Measurements from ENCODE around the gene CRYM. TPM values are rescaled to one million over a fixed set of nuclear protein-coding genes. Genes with fewer than 3 reads are reported as not detected.

The CRYM gene
- total RNA-seq, 1 experiment from 2014 or later: not detected

DNA sequence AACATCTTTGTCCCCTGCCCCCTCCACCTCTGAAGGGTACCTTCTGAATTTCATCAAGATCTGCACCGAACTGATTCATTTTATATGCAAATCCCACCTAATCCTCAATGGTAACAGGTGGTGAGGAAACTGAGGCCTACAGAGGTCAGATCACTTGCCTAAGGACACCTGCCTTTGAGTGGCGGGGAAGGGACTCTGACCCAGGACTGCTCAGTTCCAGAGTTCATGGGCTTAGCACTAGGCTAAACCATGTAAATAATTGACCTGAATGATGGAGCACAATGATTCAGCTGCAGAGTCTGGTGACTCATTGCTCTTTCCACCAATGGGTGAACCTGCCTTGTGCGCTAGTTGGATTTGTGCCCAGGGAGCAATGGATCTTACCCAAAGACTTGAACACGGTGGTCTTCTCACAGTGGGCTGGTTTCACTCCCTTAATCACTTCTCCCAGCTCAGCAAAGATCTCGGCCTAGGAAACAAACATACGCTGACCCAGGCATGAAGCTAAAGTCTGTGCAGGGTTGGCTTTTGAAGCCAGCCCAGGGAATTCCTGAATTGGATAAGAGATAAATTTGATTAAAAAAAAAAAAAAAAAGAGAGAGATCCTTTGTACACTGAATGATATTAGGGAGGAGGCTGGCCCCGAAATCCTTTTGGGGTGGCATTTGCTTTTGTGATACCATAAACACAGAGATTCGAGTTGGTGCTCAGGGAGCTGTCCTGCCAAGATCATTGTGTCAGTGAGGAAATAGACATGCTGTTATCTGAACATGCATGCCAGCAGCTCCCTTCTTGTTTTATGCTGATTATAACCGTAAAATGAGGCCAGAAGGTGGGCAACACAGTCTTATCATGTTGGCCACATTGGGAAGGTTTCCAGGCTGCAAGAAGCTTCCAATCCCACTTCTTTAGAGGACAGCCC is 17.0 kb downstream of the CRYM start:
- ChIA-PET CTCF (interaction anchor here (0.7 kb wide), 1 partner anchor 40 kb away, joined by 6 read pairs; no protein-coding TSS in a partner anchor), POLR2A (ENCODE audit: low non-redundant PET) (no interaction called here)
- Histone ChIP-seq H3K27me3 (replicated peaks; ENCODE audit: insufficient read depth, low read depth, low read length, poor library complexity) (no peaks in the 10 kb centered on the region), H3K4me3 (ENCODE audit: low read depth, low read length, poor library complexity, severe bottlenecking) (no peak overlapping the region), H3K36me3 (ENCODE audit: insufficient read depth, low read length, poor library complexity, severe bottlenecking) (no peaks in the 10 kb centered on the region), H3K9me3 (ENCODE audit: low read depth, low read length, poor library complexity, severe bottlenecking) (no peaks in the 10 kb centered on the region), H3K4me1 (ENCODE audit: insufficient read depth, low read length, poor library complexity, severe bottlenecking) (peaks cover 10% of the 10 kb centered on the region), H3K27ac (ENCODE audit: low read depth, low read length, poor library complexity, severe bottlenecking) (no peak overlapping the region)
- intact Hi-C loops (cut with micrococcal nuclease; ENCODE audit: unreplicated experiment): no loop called here
- BruUV-seq (replicated peaks): no TSS peak
- DNase-seq (ENCODE audit: low spot score): peak; percentile 75
- TF ChIP-seq EZH2 (IDR thresholded peaks at IDR 0.05; ENCODE audit: borderline replicate concordance, low read depth, low read length, poor library complexity, severe bottlenecking) (no peak), CTCF (conservative IDR thresholded peaks at IDR 0.05; ENCODE audit: low read depth, low read length) (no peak)

- TF ChIP-seq EZH2 (IDR thresholded peaks at IDR 0.05; ENCODE audit: borderline replicate concordance, low read depth, low read length, poor library complexity, severe bottlenecking) (no peak), CTCF (conservative IDR thresholded peaks at IDR 0.05; ENCODE audit: low read depth, low read length) (no peak)
- no peaks in the 10 kb centered on the region for H3K4me1 ChIP-seq (ENCODE audit: insufficient read depth, low read length, poor library complexity, severe bottlenecking)
- no peak overlapping the region for H3K27ac ChIP-seq (ENCODE audit: low read depth, low read length, poor library complexity, severe bottlenecking)
- intact Hi-C loops (cut with micrococcal nuclease; ENCODE audit: unreplicated experiment): no loop called here
- H3K36me3 ChIP-seq (ENCODE audit: insufficient read depth, low read length, poor library complexity, severe bottlenecking): no peaks in the 10 kb centered on the region
- POLR2A ChIA-PET (ENCODE audit: low non-redundant PET): no interaction called here
- H3K9me3 ChIP-seq (ENCODE audit: low read depth, low read length, poor library complexity, severe bottlenecking): no peaks in the 10 kb centered on the region
- no peak for DNase-seq (ENCODE audit: low spot score)
- CTCF ChIA-PET: no interaction called here
- BruUV-seq (replicated peaks): no TSS peak
- H3K27me3 ChIP-seq (replicated peaks; ENCODE audit: insufficient read depth, low read depth, low read length, poor library complexity): peaks cover 18% of the 10 kb centered on the region
- H3K4me3 ChIP-seq (ENCODE audit: low read depth, low read length, poor library complexity, severe bottlenecking): no peak overlapping the region
Observed at GRCh38 chr16:21257284-21257683, 20.8 kb downstream of the CRYM start.

GRCh38 chr16:21256636-21257035 is 21.5 kb downstream of the CRYM start:
- ChIA-PET POLR2A (ENCODE audit: low non-redundant PET) (no interaction called here), CTCF (no interaction called here)
- Histone ChIP-seq H3K4me3 (ENCODE audit: low read depth, low read length, poor library complexity, severe bottlenecking) (no peak overlapping the region), H3K4me1 (ENCODE audit: insufficient read depth, low read length, poor library complexity, severe bottlenecking) (no peaks in the 10 kb centered on the region), H3K9me3 (ENCODE audit: low read depth, low read length, poor library complexity, severe bottlenecking) (no peaks in the 10 kb centered on the region), H3K27me3 (replicated peaks; ENCODE audit: insufficient read depth, low read depth, low read length, poor library complexity) (peaks cover 23% of the 10 kb centered on the region), H3K27ac (ENCODE audit: low read depth, low read length, poor library complexity, severe bottlenecking) (no peak overlapping the region), H3K36me3 (ENCODE audit: insufficient read depth, low read length, poor library complexity, severe bottlenecking) (no peaks in the 10 kb centered on the region)
- no TSS peak for BruUV-seq (replicated peaks)
- intact Hi-C loops (cut with micrococcal nuclease; ENCODE audit: unreplicated experiment): no loop called here
- TF ChIP-seq EZH2 (IDR thresholded peaks at IDR 0.05; ENCODE audit: borderline replicate concordance, low read depth, low read length, poor library complexity, severe bottlenecking) (no peak), CTCF (conservative IDR thresholded peaks at IDR 0.05; ENCODE audit: low read depth, low read length) (no peak)
- no peak for DNase-seq (ENCODE audit: low spot score)
